IMR-90 (cell line): Measurements from ENCODE around the gene CLTRN. TPM values are rescaled to one million over a fixed set of nuclear protein-coding genes. Genes with fewer than 3 reads are reported as not detected.

Experiments
- ATAC-seq: fragments of 200-7000 bp; cut with Tn5 transposase; 2 replicates; pipeline ENCODE4 v1.9.1; 2020; ENCODE audit warnings: low read depth, mild to moderate bottlenecking, moderate library complexity
- BruUV-seq: library from RNA; stranded (reverse); fragments of 400-500 nt; replicated peaks from 2 replicates; lab custom pipeline; 2021; lab: Mats Ljungman, UMichigan
- CTCF ChIA-PET: fragments of 300-600 bp; formaldehyde crosslinking; extraction: SDS; loops from one replicate; lab custom pipeline; 2021; ENCODE audit warnings: antibody characterized with exemption; lab: Yijun Ruan, JAX
- POLR2A ChIA-PET: fragments of 300-600 bp; sonication (Branson Sonifier 250); formaldehyde crosslinking; loops from one replicate; lab custom pipeline; 2022; ENCODE audit warnings: antibody characterized with exemption; ENCODE audit not compliant: unreplicated experiment; lab: Charles Lee
- DNase-seq: peaks from one replicate; pipeline ENCODE4 v3.0.0; 2013
- H2AFZ ChIP-seq: replicated peaks from 2 replicates; pipeline ENCODE3; 2013; ENCODE audit warnings: low read length, mild to moderate bottlenecking; ENCODE audit not compliant: poor library complexity
- H2AK5ac ChIP-seq: 2 replicates; pipeline ENCODE4 v1.6.1; 2013; ENCODE audit warnings: low read depth, low read length, inconsistent platforms
- H2AK9ac ChIP-seq: replicated peaks from 2 replicates; pipeline ENCODE3; 2013; ENCODE audit warnings: mild to moderate bottlenecking, low read depth, low read length, moderate library complexity; ENCODE audit not compliant: poor library complexity
- H2BK120ac ChIP-seq: 2 replicates; pipeline ENCODE4 v1.6.1; 2013; ENCODE audit warnings: low read depth, low read length, inconsistent platforms
- H2BK15ac ChIP-seq: 3 replicates; pipeline ENCODE4 v1.6.1; 2013; ENCODE audit warnings: low read depth, low read length, inconsistent platforms
- H2BK20ac ChIP-seq: 2 replicates; pipeline ENCODE4 v1.6.1; 2013; ENCODE audit warnings: low read depth, mild to moderate bottlenecking, inconsistent platforms, low read length, moderate library complexity
- H2BK5ac ChIP-seq: 2 replicates; pipeline ENCODE4 v1.6.1; 2013; ENCODE audit warnings: mild to moderate bottlenecking, low read depth, low read length, inconsistent platforms; ENCODE audit not compliant: poor library complexity, severe bottlenecking
- H3K14ac ChIP-seq: replicated peaks from 2 replicates; pipeline ENCODE4 v1.6.1; 2013; ENCODE audit warnings: low read depth, low read length, inconsistent platforms
- H3K18ac ChIP-seq: 2 replicates; pipeline ENCODE4 v1.6.1; 2013; ENCODE audit warnings: low read depth, low read length, control low read depth
- H3K23ac ChIP-seq: 2 replicates; pipeline ENCODE4 v1.6.1; 2013; ENCODE audit warnings: low read depth, low read length, inconsistent platforms
- H3K27ac ChIP-seq: 2 replicates; pipeline ENCODE4 v1.5.1; 2013; ENCODE audit warnings: mild to moderate bottlenecking, control low read depth, low read length; ENCODE audit not compliant: insufficient read depth
- H3K27me3 ChIP-seq: 2 replicates; pipeline ENCODE4 v1.6.1; 2013; ENCODE audit warnings: low read length; ENCODE audit not compliant: control insufficient read depth, insufficient read depth
- H3K36me3 ChIP-seq: 2 replicates; pipeline ENCODE4 v1.6.1; 2013; ENCODE audit warnings: low read length, mixed read lengths; ENCODE audit not compliant: control insufficient read depth, insufficient read depth
- H3K4ac ChIP-seq: 2 replicates; pipeline ENCODE4 v1.6.1; 2013; ENCODE audit warnings: low read depth, low read length, inconsistent platforms
- H3K4me1 ChIP-seq: 2 replicates; pipeline ENCODE4 v1.6.1; 2013; ENCODE audit warnings: low read length, mixed read lengths; ENCODE audit not compliant: control insufficient read depth, insufficient read depth
- H3K4me2 ChIP-seq: 2 replicates; pipeline ENCODE4 v1.6.1; 2013; ENCODE audit warnings: low read depth, mild to moderate bottlenecking, control low read depth, low read length, moderate library complexity
- H3K4me3 ChIP-seq: 2 replicates; pipeline ENCODE4 v1.5.1; 2013; ENCODE audit warnings: low read depth, mild to moderate bottlenecking, control low read depth, low read length, moderate library complexity; ENCODE audit not compliant: insufficient read depth
- H3K56ac ChIP-seq: 2 replicates; pipeline ENCODE4 v1.6.1; 2013; ENCODE audit warnings: low read length, inconsistent platforms; ENCODE audit not compliant: insufficient read depth; ENCODE audit errors: extremely low read depth
- H3K79me1 ChIP-seq, 2 experiments: 2 replicates each; pipeline ENCODE4 v1.6.1; 2013; ENCODE audit warnings: low read length in 2 of 2, inconsistent platforms in 1 of 2, low read depth in 1 of 2
- H3K9ac ChIP-seq: 2 replicates; pipeline ENCODE4 v1.6.1; 2013; ENCODE audit warnings: low read depth, low read length, control low read depth
- H3K9me1 ChIP-seq: 2 replicates; pipeline ENCODE4 v1.6.1; 2013; ENCODE audit warnings: low read length, inconsistent platforms; ENCODE audit not compliant: insufficient read depth
- H3K9me3 ChIP-seq: 2 replicates; pipeline ENCODE4 v1.6.1; 2013; ENCODE audit warnings: low read length; ENCODE audit not compliant: control insufficient read depth, insufficient read depth
- H4K20me1 ChIP-seq: 2 replicates; pipeline ENCODE4 v1.6.1; 2013; ENCODE audit warnings: low read length, inconsistent platforms; ENCODE audit not compliant: insufficient read depth
- H4K5ac ChIP-seq: 2 replicates; pipeline ENCODE4 v1.6.1; 2013; ENCODE audit warnings: mild to moderate bottlenecking, low read depth, low read length, control low read depth
- H4K8ac ChIP-seq, 2 experiments: 2 replicates each; pipeline ENCODE4 v1.6.1; 2013; ENCODE audit warnings: low read depth in 2 of 2, low read length in 2 of 2, control low read depth in 1 of 2, inconsistent platforms in 1 of 2
- H4K91ac ChIP-seq: 2 replicates; pipeline ENCODE4 v1.6.1; 2013; ENCODE audit warnings: low read depth, low read length, inconsistent platforms; ENCODE audit not compliant: insufficient read depth
- BHLHE40 ChIP-seq: fragments of 150-350 bp; IDR thresholded peaks from 2 replicates; pipeline ENCODE4 v1.6.1; 2016; ENCODE audit warnings: mild to moderate bottlenecking, low read depth, low read length
- CHD1 ChIP-seq: IDR thresholded peaks from 2 replicates; pipeline ENCODE4 v1.6.1; 2012; ENCODE audit warnings: low read depth, low read length, improper control_type of control experiment
- CTCF ChIP-seq: conservative IDR thresholded peaks from 2 replicates; pipeline ENCODE4 v1.5.1; 2012; ENCODE audit warnings: mild to moderate bottlenecking, low read depth, low read length, improper control_type of control experiment
- ELK1 ChIP-seq: fragments of 150-350 bp; IDR thresholded peaks from 2 replicates; pipeline ENCODE4 v1.6.1; 2016; ENCODE audit warnings: low read depth, mild to moderate bottlenecking, low read length, moderate library complexity, borderline replicate concordance
- FOS ChIP-seq: fragments of 150-350 bp; IDR thresholded peaks from 2 replicates; pipeline ENCODE4 v1.6.1; 2016; ENCODE audit warnings: low read depth, low read length
- MAFK ChIP-seq: IDR thresholded peaks from 2 replicates; pipeline ENCODE4 v1.6.1; 2012; ENCODE audit warnings: low read depth, low read length, improper control_type of control experiment
- POLR2A ChIP-seq: IDR thresholded peaks from 2 replicates; pipeline ENCODE4 v1.6.1; 2012; ENCODE audit warnings: mild to moderate bottlenecking, low read depth, low read length
- RAD21 ChIP-seq: IDR thresholded peaks from 2 replicates; pipeline ENCODE4 v1.6.1; 2012; ENCODE audit warnings: low read length, improper control_type of control experiment
- RCOR1 ChIP-seq: IDR thresholded peaks from 2 replicates; pipeline ENCODE4 v1.6.1; 2012; ENCODE audit warnings: mild to moderate bottlenecking, low read length, improper control_type of control experiment; ENCODE audit not compliant: insufficient replicate concordance
- SMC3 ChIP-seq: fragments of 150-350 bp; IDR thresholded peaks from 2 replicates; pipeline ENCODE4 v1.6.1; 2016; ENCODE audit warnings: low read depth, mild to moderate bottlenecking, antibody characterized with exemption, low read length, moderate library complexity
- WGBS, 2 experiments: methylation state at CpG; one replicate each; pipeline versions ENCODE4 v1.1.5 to v1.1.7; 2013; ENCODE audit warnings: missing lambda C conversion rate in 2 of 2; ENCODE audit not compliant: insufficient read length in 1 of 2; ENCODE audit errors: extremely low coverage in 2 of 2; 5-methylcytosine and 5-hydroxymethylcytosine counted together
- dilution Hi-C: fragments of 300-500 bp; cut with HindIII; formaldehyde crosslinking; loops from one replicate; pipeline ENCODE4 v1.14.3; 2018; ENCODE audit warnings: low sequenced_read_pairs; ENCODE audit not compliant: unreplicated experiment
- in situ Hi-C: fragments of 300-500 bp; cut with MboI; formaldehyde crosslinking; loops from 3 replicates; pipeline ENCODE4 v1.14.3; 2019; ENCODE audit warnings: low sequenced_read_pairs, inconsistent platforms, mixed read lengths
- intact Hi-C: fragments of 100-400 bp; cut with micrococcal nuclease; formaldehyde crosslinking; loops from 2 replicates; pipeline ENCODE4 v1.10.0; 2022
- polyA plus RNA-seq, 3 experiments: library from polyadenylated mRNA; depleted of rRNA; stranded (reverse); fragments of >200 nt; gene quantifications; 2 replicates each; pipeline ENCODE4 v1.2.3, GENCODE V29; 2012; ENCODE audit warnings: low replicate concordance in 1 of 3
- total RNA-seq: library from RNA; depleted of rRNA; stranded (reverse); fragments of >200 nt; gene quantifications from 2 replicates; pipeline ENCODE4 v1.2.3, GENCODE V29; 2012

The CLTRN gene
- total and polyA plus RNA-seq, 2 of the 4 experiments (the other 2 are of a cell fraction), result under 0.01 to 0.17 TPM

DNA sequence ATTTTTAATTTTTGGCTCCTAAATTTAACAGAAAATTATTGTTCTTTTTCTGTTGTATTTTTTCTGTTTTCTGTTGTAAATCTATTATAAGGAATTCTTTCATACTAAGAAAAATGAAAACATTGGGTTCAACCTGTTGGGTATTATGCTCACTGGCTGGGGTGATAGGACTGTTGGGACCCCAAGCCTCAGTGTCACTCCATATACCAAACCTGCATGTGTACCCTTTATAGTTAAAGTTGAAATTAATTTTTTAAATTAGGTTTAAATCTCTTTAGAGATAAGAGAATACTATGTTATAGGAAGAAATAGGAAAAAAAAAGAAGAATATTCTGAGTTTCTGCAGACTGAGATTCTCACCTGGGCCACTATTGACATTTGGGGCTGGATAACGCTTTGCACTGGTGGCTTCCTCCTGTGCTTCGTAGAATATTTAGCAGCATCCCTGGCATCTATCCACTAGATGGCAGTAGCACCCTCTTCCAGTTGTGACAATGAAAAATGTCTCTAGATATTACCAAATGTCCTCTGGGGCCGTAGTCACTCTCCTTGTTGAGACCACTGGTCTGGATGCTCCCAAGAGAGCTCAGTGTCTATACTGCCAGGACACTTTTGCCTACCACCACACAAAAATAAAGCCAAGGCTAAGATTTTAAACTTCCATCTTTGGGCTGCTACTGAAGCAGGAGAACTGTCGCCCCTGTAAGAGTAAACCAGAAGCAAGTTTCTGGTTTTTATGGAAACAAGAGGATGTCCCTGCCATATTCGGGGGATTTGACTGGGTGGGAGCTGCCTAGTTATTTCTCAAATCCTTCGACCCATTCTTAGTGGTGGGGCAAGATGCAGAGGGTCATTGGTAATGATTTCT, 22.4 kb upstream of the CLTRN start:
- H3K18ac ChIP-seq, result no peak overlapping the region
- CTCF ChIA-PET, result interaction anchor here (0.7 kb wide), 1 partner anchor 18 kb away, joined by 3 read pairs; no protein-coding TSS in a partner anchor
- no peak overlapping the region for H2AFZ ChIP-seq
- no peak overlapping the region for H3K56ac ChIP-seq
- no peak overlapping the region for H3K23ac ChIP-seq
- H3K9me3 ChIP-seq, result no peaks in the 10 kb centered on the region
- dilution Hi-C loops, result no loop called here
- no peak overlapping the region for H3K9ac ChIP-seq
- BruUV-seq, result no TSS peak
- intact Hi-C loops, result loop anchor here (2.0 to 10.0 kb wide), 5 partner anchors 104 to 1008 kb away; partner anchors contain the start of gene ZRSR2
- no peak overlapping the region for H2BK15ac ChIP-seq
- H3K4me2 ChIP-seq, result no peak overlapping the region
- H3K4ac ChIP-seq, result no peak overlapping the region
- in situ Hi-C loops, result no loop called here
- POLR2A ChIA-PET, result no interaction called here
- 39% methylated on average over 3 of the region's 6 CpGs; no CpG with 5 or more reads in 1 of the 2 experiments for WGBS, 2 experiments
- no peak overlapping the region for H3K27ac ChIP-seq
- H2BK5ac ChIP-seq, result no peak overlapping the region
- ATAC-seq, result peak; percentile 91
- H4K91ac ChIP-seq, result no peak overlapping the region
- no peak overlapping the region for H2AK9ac ChIP-seq
- peaks cover 15 to 35% of the 10 kb centered on the region in 2 experiments; a peak in 3 of 4 replicates for H3K79me1 ChIP-seq
- H4K5ac ChIP-seq, result no peak overlapping the region
- H2AK5ac ChIP-seq, result no peak overlapping the region
- H3K9me1 ChIP-seq, result no peaks in the 10 kb centered on the region
- no peaks in the 10 kb centered on the region for H3K27me3 ChIP-seq
- H2BK120ac ChIP-seq, result no peak overlapping the region
- H2BK20ac ChIP-seq, result no peak overlapping the region
- no peak overlapping the region for H4K8ac ChIP-seq
- no peaks in the 10 kb centered on the region for H3K4me1 ChIP-seq
- H4K20me1 ChIP-seq, result peaks cover 43% of the 10 kb centered on the region
- H3K4me3 ChIP-seq, result no peak overlapping the region
- peak; percentile 61 for DNase-seq
- TF ChIP-seq POLR2A (no peak), CTCF (peak; percentile 83), ELK1 (no peak), BHLHE40 (no peak), CHD1 (no peak), RCOR1 (no peak), SMC3 (peak; percentile 51), MAFK (no peak), RAD21 (peak; percentile 67), FOS (no peak)
- peaks cover 11% of the 10 kb centered on the region for H3K36me3 ChIP-seq
- no peak overlapping the region for H3K14ac ChIP-seq
